GM19452 (cell line): ENCODE measurements around the gene GDA.
"Not testable (repeated sequence)": the region's sequence is repeated elsewhere in the genome, so short reads cannot be mapped to it uniquely, and the experiment has no call there.

Source experiments
- ATAC-seq: cut with Tn5 transposase; IDR thresholded peaks from one replicate; pipeline ENCODE4 v1.9.1; 2021; ENCODE audit not compliant: unreplicated experiment

GDA gene

GRCh38 chr9:72204062-72204461 lies 54.8 kb downstream of the GDA start:
- no peak for ATAC-seq

- peak; percentile 68 for ATAC-seq
Observed at GRCh38 chr9:72205513-72205912, 56.3 kb downstream of the GDA start.

- ATAC-seq: peak; percentile 54
Observed at GRCh38 chr9:72207278-72207677, 58.0 kb downstream of the GDA start.

GRCh38 chr9:72210522-72210921 lies 61.3 kb downstream of the GDA start:
- ATAC-seq: no peak

DNA sequence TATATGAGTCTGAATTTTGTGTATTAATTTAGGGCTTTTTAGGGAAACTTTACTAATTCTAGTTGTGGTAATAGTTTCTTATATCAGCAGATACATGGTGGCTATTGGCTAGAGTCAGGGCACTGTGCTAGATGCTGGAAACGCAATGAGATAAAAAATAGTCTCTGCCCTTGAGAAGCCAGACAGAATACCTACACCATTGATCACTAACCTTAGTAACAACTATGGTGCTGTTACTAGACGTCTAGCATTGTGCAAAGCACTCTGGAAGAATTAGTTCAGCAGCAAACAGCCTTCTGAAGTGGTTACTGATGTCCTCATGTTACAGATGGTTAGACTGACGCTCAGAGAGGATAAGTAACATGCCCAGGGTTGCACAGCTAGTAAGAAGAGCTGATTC lies 61.8 kb downstream of the GDA start:
- no peak for ATAC-seq

DNA sequence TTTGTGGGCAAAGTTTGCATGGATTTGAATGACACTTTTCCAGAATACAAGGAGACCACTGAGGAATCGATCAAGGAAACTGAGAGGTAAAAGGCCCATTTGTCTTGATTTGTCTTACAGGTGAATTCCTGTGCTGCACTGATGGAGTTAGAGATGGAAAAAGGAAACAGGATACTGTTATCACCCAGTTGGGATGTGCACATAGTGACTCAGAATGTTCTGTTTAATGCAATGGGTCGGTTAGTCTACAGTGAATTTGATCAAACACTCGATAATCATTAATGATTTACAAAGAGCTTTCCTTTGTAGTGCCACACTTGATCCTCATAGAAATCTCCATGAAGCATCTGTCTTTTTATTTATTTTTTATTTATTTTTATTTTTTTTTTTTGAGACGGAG lies 64.7 kb downstream of the GDA start:
- ATAC-seq: no peak

GRCh38 chr9:72217306-72217842 lies 68.1 kb downstream of the GDA start:
- no peak for ATAC-seq

GRCh38 chr9:72220589-72220988 lies 71.3 kb downstream of the GDA start:
- ATAC-seq: no peak

DNA sequence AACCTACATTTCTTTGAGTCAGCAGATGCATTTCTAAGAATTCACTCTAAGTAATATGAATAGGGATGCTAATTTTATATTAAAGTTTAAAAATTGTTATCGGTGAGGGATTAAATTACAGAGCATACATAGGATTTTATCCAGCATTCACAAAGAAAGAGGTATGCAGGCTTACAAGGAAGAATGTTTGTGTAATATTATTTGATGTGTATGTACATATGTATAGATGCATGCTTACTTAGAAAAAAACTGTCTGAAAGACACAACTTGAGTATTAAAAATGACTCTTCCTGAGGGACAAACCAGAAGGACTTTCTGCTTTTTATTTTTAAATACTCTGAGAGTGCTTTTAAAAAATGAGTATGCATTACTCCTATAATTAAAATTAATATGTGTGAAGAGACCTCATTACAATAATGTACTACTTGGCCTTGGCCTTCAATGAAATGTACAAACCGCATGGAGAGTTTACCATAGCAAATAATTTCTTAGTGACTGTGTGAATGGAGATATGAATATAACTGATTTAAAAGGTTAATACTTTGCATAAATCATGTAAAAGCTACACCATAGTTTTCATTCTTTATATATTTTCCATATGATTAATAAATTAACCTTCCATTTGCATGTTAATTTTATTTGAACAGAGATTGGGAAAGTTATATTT lies 77.0 kb downstream of the GDA start:
- no peak for ATAC-seq

DNA sequence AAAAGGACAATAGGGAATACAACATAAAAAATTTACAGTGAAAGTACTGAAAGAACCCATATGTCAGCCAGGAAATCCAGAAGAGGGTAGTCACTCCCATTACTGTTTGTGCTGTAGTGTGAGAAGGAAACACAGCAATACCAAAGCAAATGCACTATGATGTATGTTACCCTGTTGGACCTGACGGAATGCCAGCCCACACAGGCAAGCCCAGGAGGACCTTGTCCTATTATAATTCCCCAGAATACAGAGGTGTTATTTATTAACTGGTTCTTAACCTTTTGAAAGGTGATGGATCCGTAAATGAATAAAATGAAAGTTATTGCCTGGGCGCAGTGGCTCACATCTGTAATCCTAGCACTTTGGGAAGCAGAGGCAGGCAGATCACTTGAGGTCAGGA lies 79.0 kb downstream of the GDA start:
- ATAC-seq: no peak

DNA sequence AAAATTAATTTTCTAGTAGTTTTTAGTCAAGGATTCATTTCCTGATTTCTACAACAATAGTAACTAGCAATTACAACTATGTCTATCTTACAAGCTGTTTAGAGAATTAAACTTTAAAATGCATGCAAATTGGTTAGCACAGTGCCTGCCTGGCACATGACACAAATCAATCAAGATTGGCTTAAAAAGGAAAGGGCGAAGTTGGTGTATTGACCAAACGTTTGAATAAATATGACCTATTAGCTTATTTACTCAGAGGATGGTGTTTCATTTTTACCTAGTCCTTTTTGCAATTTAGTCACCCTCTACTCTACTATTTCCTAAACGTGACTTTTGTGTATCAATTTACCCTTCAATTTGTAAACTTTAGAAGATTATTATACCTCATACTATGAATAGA lies 83.5 kb downstream of the GDA start:
- no peak for ATAC-seq

DNA sequence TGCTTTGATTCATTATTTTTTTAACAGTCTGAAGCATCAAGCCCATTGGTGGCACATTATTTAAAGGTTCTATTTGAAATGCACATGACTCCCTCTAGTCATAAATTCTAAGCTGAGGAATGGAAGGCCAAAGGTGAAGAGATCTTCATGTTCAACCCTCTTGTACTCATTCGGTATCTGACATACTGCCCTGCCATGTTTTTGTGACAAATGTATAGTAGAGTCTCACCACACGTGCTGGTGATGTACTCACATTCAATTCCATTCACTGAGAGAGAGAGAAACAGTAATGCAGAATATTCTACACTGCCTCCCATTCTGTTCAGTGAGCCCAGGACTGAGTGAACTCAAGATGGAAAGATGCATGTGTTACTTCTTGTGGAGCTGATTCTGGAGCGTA lies 98.3 kb downstream of the GDA start:
- no peak for ATAC-seq

DNA sequence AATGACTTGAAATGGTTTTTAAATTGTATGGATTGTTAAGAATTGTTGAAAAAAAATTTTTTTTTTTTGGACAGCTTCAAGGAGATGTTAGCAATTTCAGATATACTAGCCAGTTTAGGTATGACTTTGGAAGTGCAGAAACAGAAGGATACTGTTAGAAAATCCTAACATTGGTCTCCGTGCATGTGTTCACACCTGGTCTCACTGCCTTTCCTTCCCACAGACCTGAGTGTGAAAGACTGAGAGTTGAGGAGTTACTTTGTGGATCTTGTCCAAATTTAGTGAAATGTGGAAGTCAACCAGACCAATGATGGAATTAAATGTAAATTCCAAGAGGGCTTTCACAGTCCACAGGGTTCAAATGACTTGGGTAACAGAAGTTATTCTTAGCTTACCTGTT lies 102.3 kb downstream of the GDA start:
- ATAC-seq: no peak

DNA sequence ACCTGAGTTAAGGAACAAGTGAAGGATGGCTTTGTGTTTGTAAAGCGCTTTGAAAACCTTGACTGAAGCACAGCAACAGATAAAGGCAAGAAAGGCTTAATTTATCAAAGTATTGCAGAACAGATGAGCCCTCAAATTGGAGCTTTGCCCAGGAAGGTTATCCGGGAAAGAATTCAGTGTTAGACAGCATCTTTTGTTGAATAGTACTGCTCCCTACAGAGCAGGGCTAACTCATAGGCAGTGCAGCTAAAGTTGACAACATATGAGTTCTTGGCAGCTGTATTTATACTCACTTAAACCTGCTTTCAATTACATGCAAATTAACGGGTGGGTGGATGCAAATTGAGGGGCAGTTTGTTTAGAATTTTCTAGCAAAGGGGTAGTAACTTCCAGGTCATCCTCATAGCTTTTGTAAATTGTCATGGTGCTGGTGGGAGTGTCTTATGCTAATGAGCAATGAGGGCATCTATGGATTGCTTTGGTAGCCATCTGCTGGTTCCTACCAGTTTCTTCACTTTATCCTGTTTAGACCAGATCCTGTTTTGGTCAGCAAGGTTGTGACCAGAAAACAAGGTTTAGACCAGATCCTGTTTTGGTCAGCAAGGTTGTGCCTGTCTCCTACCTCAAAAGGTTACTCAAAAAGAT lies 105.8 kb downstream of the GDA start:
- ATAC-seq: no peak

DNA sequence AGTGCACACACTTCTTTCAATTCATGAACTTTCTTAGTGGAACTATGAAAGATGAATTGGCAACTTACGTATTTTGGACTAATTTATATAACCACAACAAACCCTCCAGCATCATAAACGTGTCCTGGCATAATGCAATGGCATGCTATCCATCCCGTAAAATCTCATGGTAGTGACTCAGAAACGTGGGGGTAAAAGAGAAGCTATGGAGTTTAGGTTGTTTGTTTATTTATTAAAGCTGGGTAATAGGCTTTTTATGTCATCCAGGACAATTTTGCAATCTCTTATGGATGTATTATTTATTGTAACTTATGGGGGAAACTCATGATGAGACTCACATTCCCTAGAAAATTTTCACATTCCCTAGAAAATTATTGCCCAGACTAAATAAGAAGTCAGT lies 106.3 kb downstream of the GDA start:
- ATAC-seq: no peak

GRCh38 chr9:72256931-72257330 lies 107.7 kb downstream of the GDA start:
- no peak for ATAC-seq

GRCh38 chr9:72257814-72258213 lies 108.6 kb downstream of the GDA start:
- ATAC-seq: no peak

DNA sequence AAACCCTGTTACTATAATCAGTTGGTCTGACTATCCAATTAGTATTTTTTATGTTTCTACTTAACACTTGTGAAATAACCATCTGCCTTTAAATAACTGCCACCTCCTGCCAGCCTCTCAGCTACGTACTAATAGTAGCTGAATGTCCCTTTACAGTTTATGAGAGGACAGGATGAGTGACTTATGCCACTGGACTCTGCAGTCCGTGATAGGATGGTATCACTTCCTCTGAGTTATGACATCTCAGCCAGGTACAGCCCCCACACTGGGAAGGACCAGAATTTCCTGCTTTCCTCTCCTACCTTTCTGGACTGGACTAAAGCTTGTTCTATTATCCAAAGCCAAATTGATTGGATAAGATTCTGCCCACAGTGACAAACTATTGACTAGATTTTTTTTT lies 112.8 kb downstream of the GDA start:
- ATAC-seq: no peak

DNA sequence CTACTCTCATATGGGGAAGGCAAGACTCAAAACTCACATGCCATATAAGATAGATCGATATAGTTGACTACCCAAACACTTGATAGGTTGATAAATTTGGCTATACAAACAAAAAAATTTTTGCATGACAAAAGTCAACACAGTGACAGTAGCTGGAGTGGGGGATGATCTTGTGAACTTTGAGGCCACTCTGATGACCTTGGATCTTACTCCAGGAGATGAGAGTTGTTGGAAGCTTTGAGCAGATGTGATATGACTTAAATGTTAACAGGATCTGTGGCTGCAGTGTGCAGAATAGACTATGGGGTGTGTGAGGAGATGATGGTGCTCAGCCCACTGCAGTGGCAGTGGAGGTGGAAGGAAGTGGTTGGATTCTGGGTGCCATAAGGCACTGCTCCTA lies 114.3 kb downstream of the GDA start:
- no peak for ATAC-seq

- ATAC-seq: no peak
Observed at GRCh38 chr9:72268961-72269360, 119.7 kb downstream of the GDA start.

- not testable (repeated sequence) for ATAC-seq
Observed at GRCh38 chr9:72270359-72270758, 121.1 kb downstream of the GDA start.

GRCh38 chr9:72271613-72272478 lies 122.6 kb downstream of the GDA start:
- peak; percentile 44 for ATAC-seq
